Diencephalon (tissue), 1 donor: ENCODE data around the gene APOM. TPM values are rescaled to one million over a fixed set of nuclear protein-coding genes. Genes with fewer than 3 reads are reported as not detected.

Experiments used
- small RNA-seq: library from RNA; depleted of rRNA; stranded (forward); fragments of <200 nt; gene quantifications from one replicate; pipeline ENCODE3, GENCODE V24; 2014
- total RNA-seq: library from RNA; depleted of rRNA; stranded (reverse); fragments of >200 nt; gene quantifications from one replicate; pipeline ENCODE4 v1.2.3, GENCODE V29; 2014

APOM gene
- 0.69 TPM for total RNA-seq

DNA sequence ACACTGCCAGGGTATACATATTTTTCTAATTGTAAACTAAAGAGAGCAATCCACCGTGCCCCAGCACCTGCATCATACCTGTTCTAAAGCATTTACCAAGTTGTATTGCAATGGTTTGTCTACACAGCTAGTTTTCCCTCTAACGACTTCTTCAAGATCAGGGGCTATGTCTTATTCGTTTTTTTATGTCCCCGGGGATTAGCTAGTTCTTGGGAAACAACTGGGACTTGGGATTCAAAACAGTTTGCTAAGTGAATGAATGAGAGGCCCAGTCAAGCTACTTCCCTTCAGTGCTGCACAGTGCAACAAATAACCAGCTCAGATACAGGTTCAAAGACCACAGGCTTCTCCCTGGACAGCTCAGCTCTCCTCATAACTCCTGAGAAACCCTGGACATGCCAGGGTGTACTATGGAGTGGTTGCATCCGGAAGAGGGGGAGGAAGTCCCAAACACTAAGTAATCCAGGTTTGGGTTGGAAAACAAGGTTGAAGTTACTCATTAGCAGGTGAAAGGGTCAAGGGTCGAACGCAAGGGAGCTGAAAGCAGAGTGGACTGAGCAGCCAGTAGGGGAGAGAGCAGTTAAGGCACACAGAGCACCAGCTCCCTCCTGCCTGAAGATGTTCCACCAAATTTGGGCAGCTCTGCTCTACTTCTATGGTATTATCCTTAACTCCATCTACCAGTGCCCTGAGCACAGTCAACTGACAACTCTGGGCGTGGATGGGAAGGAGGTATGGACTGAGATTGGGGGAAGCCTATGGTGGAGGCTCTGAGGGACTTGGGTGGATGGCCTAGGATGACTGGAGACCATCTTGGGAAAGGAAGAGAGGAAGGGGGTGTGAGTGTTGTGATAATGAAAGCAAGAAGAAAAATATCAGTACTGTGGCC lies at the start of gene APOM:
TSS of gene APOM (plus strand) at position 546 of the 889 bp plus-strand sequence. CDS start at position 619, 73 bp downstream.

GRCh38 chr6:31614684-31615578 lies 40.8 kb upstream of the APOM start, which contains the start of gene AIF1:
TSS of gene AIF1 (plus strand) at chr6:31615234. CDS start at chr6:31615330, 96 bp downstream.

GRCh38 chr6:31620586-31621319 lies 34.9 kb upstream of the APOM start, which contains the start of gene PRRC2A:
TSS of gene PRRC2A (plus strand) at chr6:31620715. CDS start at chr6:31622790, 2,075 bp downstream.

GRCh38 chr6:31660381-31661261 lies 4.9 kb downstream of the APOM start, which contains the start of gene C6orf47:
TSS of gene C6orf47 (minus strand) at chr6:31660778. CDS start at chr6:31659947, 831 bp downstream.

GRCh38 chr6:31664790-31665500 lies 9.3 kb downstream of the APOM start, which contains the start of gene GPANK1:
TSS of gene GPANK1 (minus strand) at chr6:31664997. CDS start at chr6:31664478, 519 bp downstream.

GRCh38 chr6:31665501-31666336 lies 10.0 kb downstream of the APOM start, which contains the start of gene CSNK2B:
TSS of gene CSNK2B (plus strand) at chr6:31666080. CDS start at chr6:31666832, 752 bp downstream.

GRCh38 chr6:31669676-31670075 lies 14.0 kb downstream of the APOM start, which contains the start of gene LY6G5B:
TSS of gene LY6G5B (plus strand) at chr6:31669976. CDS start at chr6:31670951, 975 bp downstream.

DNA sequence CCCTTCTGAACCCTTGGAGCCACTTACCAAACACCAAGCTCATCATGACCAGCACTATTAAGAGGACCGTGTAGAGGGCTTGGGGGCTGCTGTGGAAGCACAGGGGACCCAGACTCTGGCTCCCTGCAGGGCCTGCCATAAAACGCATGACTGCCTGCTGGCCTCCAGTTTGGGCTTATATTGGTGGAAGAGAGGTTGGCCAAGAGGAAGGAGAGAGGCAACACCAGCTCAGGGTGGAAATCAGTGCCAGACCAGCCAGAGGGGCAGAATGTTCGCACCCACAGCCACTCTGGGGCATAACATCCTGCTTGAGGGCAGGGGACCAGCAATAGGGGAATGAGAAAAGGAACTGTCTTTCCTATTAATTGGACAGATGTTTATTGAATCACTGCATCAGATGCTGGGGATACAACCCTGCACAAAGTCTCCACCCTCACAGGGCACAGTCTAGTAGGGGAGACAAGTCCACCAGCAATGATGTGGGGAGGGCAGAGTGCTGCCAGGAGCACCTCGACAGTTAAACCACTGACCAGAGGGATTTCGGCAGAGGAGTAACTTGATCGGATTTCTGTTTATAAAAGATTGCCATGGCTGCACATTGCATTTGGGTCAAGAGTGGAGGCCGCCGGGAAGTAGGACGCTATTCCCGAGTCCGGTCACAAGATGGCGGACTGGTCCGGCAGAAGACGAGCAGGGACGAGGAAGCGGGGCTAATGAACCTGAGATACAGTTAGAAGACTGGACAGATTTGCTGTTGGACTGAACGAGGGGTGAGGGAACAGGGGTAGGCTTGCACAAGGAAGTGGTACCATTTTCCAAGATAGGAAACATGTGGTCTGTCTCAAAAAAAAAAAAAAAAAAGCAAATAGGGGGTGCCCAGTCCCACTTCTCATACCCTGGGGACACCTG lies 24.8 kb downstream of the APOM start, which contains the start of gene LY6G5C:
TSS of gene LY6G5C (minus strand) at position 842 of the 909 bp plus-strand sequence. CDS start at position 148, 694 bp downstream.

DNA sequence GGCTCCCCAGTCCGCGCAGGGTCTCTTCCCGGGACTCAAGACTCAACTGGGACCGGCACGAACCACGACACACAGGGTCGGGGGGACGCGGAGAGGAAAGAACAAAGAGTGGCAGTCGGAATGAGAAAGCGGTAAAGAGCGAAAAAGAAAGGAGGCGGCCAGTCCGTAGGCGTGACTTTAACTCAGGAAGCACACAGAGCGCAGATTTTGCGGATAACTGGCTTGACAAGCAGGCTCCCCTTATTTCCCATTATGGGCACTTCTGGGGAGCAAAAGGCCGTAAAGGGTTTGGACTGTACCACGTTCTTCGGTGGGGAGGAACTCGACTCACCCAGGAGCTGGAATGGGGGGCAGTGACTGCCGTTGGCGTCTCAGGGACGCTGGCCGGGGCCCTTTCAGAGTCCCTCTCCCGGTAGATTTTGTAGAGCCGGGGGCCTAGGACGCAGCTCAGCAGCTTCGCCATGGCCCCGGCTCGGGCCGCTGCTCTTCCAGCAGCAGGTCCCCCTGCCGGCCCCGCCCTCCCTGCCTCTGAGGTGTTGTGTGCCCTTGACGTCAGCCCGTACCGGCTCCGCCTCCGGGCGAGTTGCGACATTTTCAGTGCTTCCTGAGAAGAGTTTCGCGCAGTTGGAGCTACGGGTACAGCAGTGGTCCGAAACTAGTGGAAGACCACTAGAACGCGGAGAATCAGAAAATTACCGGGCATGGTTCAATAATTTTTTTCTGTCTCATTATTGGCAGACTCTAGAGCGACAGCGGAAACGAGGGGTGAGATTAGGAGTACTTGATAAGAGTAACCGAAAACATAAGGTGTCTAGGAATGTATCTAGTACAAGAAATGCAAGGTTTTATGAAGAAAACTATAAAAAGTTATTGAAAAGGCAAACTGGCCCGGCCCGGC lies 47.4 kb downstream of the APOM start, which contains the start of gene ABHD16A:
TSS of gene ABHD16A (minus strand) at position 506 of the 898 bp plus-strand sequence. CDS start at position 463, 43 bp downstream.

GRCh38 chr6:31706599-31706998 lies 50.9 kb downstream of the APOM start, which contains the start of gene LY6G6F:
TSS of gene LY6G6F (plus strand) at chr6:31706866. CDS start at chr6:31706907, 41 bp downstream.

Small RNA genes within 50 kb of the gene (small RNA-seq; reads per million reads assigned to genes)
- gene MIR4646, result not detected
- not detected for gene MIR6832
- gene RF00019, result not detected
- gene SNORA38, result 2.6 reads per million, percentile 89 among the genes with 10 or more reads in this experiment
- gene UQCRHP1, result not detected

Other genes starting within 250 kb of the APOM start
- gene MICB, start 157.7 kb upstream of the APOM start, total RNA-seq, result 0.69 TPM
- not detected for gene MCCD1, start 126.9 kb upstream of the APOM start, total RNA-seq
- 303 TPM for gene DDX39B, start 113.9 kb upstream of the APOM start, total RNA-seq
- 69.4 TPM for gene ATP6V1G2, start 109.3 kb upstream of the APOM start, total RNA-seq
- 16.1 TPM for gene NFKBIL1, start 108.3 kb upstream of the APOM start, total RNA-seq
- not detected for gene LTA, start 83.6 kb upstream of the APOM start, total RNA-seq
- 0.23 TPM for gene TNF, start 80.3 kb upstream of the APOM start, total RNA-seq
- 0.46 TPM for gene LTB, start 73.5 kb upstream of the APOM start, total RNA-seq
- 6.0 TPM for gene LST1, start 69.6 kb upstream of the APOM start, total RNA-seq
- not detected for gene NCR3, start 62.9 kb upstream of the APOM start, total RNA-seq
- gene AIF1, start 40.7 kb upstream of the APOM start, total RNA-seq, result 22.6 TPM
- gene PRRC2A, start 35.2 kb upstream of the APOM start, total RNA-seq, result 48.0 TPM
- gene BAG6, start 3.2 kb upstream of the APOM start, total RNA-seq, result 174 TPM
- gene C6orf47, start 4.9 kb downstream of the APOM start, total RNA-seq, result 15.9 TPM
- gene GPANK1, start 9.1 kb downstream of the APOM start, total RNA-seq, result 12.0 TPM
- gene CSNK2B, start 10.2 kb downstream of the APOM start, total RNA-seq, result 70.1 TPM
- gene LY6G5B, start 14.1 kb downstream of the APOM start, total RNA-seq, result 3.7 TPM
- gene LY6G5C, start 25.2 kb downstream of the APOM start, total RNA-seq, result 2.5 TPM
- 47.5 TPM for gene ABHD16A, start 47.4 kb downstream of the APOM start, total RNA-seq
- not detected for gene LY6G6F, start 51.0 kb downstream of the APOM start, total RNA-seq
- not detected for gene LY6G6D, start 59.5 kb downstream of the APOM start, total RNA-seq
- gene LY6G6C, start 65.9 kb downstream of the APOM start, total RNA-seq, result not detected
- gene MPIG6B, start 67.5 kb downstream of the APOM start, total RNA-seq, result not detected
- gene DDAH2, start 73.4 kb downstream of the APOM start, total RNA-seq, result 86.3 TPM
- gene CLIC1, start 80.6 kb downstream of the APOM start, total RNA-seq, result 44.1 TPM
- gene MSH5, start 84.1 kb downstream of the APOM start, total RNA-seq, result 8.8 TPM
- 2.1 TPM for gene SAPCD1, start 106.8 kb downstream of the APOM start, total RNA-seq
- gene VWA7, start 121.4 kb downstream of the APOM start, total RNA-seq, result 0.69 TPM
- gene VARS1, start 139.9 kb downstream of the APOM start, total RNA-seq, result 36.0 TPM
- gene LSM2, start 151.1 kb downstream of the APOM start, total RNA-seq, result 23.3 TPM
- gene HSPA1L, start 159.4 kb downstream of the APOM start, total RNA-seq, result 8.1 TPM
- 190 TPM for gene HSPA1A, start 159.6 kb downstream of the APOM start, total RNA-seq
- gene HSPA1B, start 171.8 kb downstream of the APOM start, total RNA-seq, result 176 TPM
- gene NEU1, start 206.9 kb downstream of the APOM start, total RNA-seq, result 18.2 TPM
- not detected for gene SLC44A4, start 223.1 kb downstream of the APOM start, total RNA-seq
- 78.0 TPM for gene EHMT2, start 241.8 kb downstream of the APOM start, total RNA-seq
- 19.4 TPM for gene ZBTB12, start 246.2 kb downstream of the APOM start, total RNA-seq